Measurements from ENCODE around the gene EXTL1.

EXTL1 gene

GRCh38 chr1:25997828-25998761 is 23.5 kb upstream of the EXTL1 start, which contains the start of gene PAFAH2:
TSS of gene PAFAH2 (minus strand) at chr1:25998063. CDS start at chr1:25990816, 7,247 bp downstream.
- DNase-seq: peak; percentile 80 to 94

DNA sequence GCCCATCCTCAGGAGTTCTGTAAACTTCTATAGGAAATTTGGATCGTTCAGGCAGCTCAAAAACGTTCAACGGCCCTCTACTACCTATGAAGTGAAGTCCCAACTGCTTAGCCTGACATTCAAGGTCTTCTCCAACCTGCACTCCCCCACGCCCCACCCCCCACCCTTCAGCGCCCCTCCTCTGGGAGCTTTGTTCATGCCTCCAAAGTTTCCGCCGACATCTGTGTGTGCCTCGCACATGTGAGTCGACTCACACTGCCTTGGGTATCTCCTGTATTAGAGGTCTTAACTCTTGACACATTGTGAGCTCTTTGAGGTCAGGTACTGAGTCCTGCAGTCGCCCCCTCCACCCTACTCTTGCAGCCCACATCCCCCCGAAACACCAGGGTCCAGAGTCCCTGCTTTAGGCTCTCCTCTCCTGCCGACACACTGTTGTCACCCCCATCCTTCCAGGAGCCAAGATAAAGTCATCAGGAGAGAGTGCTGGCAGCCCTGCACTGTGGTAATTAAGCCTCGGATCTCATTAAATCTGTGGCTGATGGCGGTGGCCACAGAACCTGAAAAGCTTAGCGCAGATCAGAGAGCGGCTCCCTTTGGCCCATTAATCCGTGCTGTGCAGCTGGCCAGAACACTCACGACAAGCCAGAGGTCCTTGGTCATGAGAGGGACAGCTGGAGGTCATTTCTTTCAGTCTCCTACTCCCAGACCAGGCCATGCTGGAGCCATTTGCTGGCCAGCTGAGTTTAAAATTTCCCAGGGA is 22.4 kb upstream of the EXTL1 start:
- no peak for DNase-seq

DNA sequence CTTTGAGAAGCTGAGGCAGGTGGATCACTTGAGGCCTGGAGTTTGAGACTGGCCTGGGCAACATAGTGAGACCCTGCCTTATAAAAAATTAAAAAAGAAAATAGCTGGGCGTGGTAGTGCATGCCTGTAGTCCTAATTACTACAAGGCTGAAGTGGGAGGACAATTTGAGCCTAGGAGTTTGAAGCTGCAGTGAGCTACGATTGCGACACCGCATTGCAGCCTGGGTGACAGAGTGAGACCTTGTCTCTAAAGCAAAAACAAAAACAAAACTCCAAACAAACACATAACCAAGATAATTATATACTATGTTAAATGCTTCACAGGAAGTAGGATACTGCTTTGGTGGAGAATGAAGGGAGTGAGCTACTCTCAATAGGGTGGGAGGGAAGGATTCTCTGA is 18.3 kb upstream of the EXTL1 start:
- no peak for DNase-seq

- DNase-seq: no peak
These were observed 17.8 kb upstream of the EXTL1 start for GRCh38 chr1:26003756-26004155.

- DNase-seq: no peak
These were observed 16.0 kb upstream of the EXTL1 start for GRCh38 chr1:26005434-26006105.

DNA sequence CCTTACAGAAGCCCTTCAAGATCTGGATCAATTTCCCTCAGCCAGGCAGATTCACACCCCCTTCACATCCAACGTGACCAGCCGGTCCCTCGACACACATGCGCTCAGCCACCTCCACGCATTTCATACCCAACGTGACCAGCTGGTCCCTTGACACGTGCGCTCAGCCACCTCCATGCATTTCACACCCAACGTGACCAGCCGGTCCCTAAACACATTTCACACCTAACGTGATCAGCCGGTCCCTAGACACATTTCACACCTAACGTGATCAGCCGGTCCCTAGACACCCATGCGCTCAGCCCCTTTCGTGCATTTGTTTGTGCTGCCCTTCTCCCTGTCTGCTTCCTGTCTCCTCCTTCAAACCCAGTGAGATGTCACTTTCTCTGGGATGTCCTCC is 14.9 kb upstream of the EXTL1 start:
- no peak for DNase-seq

- no peak for DNase-seq
These were observed 11.7 kb upstream of the EXTL1 start for GRCh38 chr1:26009796-26010447.

DNA sequence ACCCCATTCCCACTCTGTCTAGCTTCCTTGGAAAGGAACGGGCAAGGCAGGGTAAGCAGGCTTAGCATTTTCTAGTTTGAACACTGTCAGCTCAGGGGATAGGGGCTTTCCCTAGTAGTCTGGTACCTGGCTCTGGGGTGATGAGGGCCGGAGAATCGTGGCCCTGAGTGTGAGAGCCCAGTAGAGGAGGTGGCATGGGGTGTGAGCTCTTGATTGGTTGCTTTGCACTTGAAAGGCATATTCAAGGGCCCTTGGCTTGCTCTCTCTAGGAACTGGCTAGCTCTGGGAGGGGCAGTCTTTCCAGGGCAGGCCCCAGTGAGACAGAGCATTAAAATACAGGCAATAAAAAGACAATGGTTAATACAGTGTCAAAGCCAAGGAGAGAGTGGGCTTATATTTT is 10.8 kb upstream of the EXTL1 start:
- no peak for DNase-seq

DNA sequence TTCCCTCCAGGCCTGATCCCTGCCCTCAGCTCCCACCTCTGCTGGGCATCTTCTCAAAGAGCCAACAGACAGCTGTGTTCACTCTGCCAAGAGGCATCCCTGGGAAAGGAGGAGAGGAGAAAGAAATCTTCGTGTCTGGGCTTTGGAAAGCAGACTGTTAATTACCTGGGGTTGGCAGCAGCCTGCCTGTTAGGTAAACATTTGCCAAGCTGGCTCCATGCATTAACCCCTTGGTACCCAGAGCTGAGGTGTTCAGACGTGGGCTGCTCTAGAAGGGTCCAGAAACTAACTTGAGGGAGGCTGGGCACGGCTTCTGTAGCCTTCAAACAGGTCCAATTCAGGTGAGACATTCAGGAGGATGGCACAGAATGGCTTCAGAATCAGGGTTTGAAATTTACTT is 8.7 kb upstream of the EXTL1 start:
- DNase-seq: no peak

DNA sequence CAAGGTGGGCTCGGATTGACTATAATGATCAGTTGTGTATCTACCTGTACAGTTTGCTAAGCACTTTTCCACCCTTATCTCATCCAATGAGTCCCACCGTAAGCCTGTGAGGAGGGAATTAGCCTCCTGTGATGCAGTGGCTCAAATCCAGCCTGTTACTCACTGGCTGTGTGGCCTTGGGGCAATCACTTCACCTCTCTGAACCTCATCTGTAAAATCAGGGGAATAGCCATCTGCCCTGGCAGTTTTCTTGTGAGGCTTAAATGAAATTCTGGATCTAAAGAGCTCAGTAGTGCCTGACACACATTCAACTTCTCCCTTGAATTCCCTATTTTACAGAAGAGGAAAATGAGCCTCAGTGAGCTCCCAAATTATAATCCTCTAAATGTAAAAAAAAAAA is 7.4 kb upstream of the EXTL1 start:
- DNase-seq: no peak

DNA sequence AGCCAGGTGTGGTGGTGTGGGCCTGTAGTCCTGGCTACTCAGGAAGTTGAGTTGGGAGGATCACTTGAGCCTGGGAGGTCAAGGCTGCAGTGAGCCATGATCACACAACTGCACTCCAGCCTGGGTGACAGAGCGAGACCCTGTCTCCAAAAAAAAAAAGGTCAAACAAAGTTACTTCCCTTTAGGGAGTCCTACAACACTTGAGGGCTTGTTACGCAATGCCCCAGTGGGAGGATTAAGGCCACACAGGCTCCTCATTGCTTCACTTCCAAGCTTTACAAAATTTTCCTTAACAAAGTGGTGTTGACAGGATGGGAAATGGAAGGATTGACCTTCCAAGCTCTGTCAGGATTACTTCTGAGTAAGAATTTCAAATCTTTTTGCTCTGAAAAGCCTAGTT is 6.2 kb upstream of the EXTL1 start:
- no peak for DNase-seq

- DNase-seq: no peak
These were observed 5.2 kb upstream of the EXTL1 start for GRCh38 chr1:26016258-26016952.

GRCh38 chr1:26016953-26017545 is 4.5 kb upstream of the EXTL1 start:
- no peak for DNase-seq

DNA sequence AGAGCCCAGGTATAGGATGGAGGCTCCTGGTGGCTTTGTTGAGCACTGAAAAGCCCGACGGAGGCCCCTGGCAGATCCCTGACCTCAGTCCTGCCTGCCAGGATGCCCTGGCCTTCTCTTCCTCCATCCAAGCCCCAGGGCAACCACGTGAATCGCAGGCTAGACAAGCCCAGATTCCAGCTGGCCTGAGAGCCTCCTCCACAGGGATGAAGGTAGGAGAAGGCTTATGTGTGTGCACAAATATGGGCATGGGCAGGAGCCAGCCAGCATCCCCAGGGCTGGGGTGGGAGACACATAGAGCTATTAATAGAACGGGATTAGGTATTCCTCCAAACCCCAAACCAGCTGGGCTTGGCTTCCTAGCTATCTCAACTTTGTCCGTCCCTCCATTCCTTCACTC is 4.0 kb upstream of the EXTL1 start:
- DNase-seq: no peak

DNA sequence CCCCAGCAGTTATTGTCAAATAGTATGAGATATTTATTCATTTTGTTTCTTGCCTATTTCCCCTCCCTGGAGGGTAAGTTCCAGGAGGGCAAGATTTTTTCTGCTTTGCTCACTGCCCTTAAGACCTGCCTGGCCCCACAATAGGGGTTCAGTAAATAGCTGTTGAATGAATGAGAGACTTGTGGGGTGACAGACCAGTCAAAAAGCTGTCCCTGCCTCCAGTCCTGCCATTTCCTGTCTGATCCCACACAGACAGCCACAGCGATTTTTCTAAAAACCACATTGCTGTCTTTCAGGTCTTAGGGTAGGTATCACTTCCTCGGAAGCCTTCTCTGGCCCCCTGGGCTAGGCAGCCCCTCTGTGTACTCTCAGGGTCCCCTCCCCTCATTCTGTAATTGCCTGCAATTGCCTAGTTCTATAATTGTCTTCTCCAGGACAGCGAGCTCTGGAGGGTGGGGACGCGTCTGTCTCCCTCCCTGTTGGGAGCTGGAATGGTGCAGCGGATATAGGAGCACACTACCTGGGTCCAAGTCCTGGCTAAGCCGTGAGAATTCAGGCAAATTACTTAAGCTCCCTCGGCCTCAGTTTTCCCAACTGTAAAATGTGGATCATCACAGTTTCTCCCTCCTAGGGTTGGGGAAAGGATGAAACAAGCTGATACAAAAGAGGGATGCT is 1.8 kb upstream of the EXTL1 start:
- no peak for DNase-seq

- no peak for DNase-seq
These were observed 1.2 kb upstream of the EXTL1 start for GRCh38 chr1:26020330-26020768.

DNA sequence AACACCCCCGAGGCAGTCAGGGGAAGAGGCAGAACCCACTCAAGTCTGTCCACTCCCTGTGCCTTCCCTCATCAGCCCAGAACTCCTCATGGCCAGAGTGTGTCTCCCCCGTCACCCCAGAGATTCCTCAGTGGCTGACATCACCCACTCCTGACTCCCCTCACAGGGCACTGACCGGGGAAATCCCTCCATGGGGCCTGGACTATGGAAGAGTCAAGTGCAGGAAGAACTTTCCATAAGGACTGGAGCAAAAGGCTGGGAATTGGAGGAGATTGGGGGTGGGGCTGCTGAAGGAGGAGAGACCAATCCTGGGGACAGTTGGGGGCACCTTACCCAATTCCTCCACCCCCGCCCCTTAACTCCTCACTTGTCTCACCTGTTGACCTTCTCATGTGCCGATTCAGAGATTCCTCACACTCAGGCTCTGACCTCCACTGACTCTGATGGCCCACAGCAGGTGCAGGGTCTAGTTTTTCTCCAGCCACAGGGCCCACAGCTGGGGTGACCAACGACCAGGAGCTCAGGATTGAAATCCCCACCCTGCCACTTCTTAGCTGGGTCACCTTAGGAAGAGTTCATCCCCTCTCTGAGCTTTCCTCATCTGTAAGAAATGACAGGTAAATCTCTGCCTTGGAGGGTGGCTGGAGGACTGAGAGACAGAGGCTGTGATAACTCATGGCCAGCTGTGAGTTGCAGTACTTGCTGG is 481 bp upstream of the EXTL1 start:
- DNase-seq: no peak

DNA sequence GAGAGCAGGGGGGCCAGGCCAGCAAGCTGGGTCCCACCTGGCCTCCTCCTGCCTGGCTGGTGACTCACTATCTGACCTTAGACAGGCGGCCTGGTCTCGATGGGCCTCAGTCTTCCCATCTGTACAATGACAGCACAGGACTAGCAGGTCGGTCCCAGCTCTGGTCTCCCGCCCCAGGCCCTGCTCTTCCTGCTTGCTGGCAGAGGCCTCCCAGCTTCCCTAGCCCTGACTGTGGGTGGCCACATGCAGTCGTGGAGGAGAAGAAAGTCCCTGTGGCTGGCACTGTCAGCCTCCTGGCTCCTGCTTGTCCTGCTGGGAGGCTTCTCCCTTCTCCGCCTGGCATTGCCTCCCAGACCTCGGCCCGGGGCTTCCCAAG is 817 bp downstream of the EXTL1 start:
- DNase-seq: no peak

- no peak for DNase-seq
These were observed 1.4 kb downstream of the EXTL1 start for GRCh38 chr1:26023009-26023408.

DNA sequence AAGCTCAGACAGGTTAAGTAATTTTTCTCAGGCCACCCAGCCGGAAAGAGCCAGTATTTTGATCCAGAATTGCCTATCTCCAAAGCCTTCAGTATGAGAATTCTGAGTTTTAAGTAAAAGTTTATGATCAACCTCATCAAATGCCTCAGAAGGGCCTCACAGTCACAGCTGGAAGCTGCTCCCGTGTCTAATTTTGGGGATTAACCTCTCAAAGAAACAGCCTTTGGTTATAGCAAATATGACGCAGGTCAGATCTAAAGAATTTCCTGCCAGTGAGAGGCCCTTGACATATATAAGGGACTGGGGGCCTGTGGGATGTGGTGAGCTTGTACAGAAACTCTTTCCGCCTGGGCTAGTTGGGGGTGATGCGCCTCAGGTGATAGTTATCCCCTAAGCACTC is 2.3 kb downstream of the EXTL1 start:
- DNase-seq: no peak

- DNase-seq: no peak
These were observed 3.5 kb downstream of the EXTL1 start for GRCh38 chr1:26025060-26025459.
